Endothelial cell of umbilical vein (primary cell): Measurements from ENCODE around the gene RGS7. TPM values are rescaled to one million over a fixed set of nuclear protein-coding genes. Genes with fewer than 3 reads are reported as not detected.

Source experiments
- BruUV-seq: library from RNA; stranded (reverse); fragments of 400-500 nt; replicated peaks from 2 replicates; lab custom pipeline; 2021; lab: Mats Ljungman, UMichigan
- CTCF ChIA-PET: fragments of 300-600, 350-600 bp; sonication (Branson Sonifier 250); formaldehyde crosslinking; loops from one replicate; lab custom pipeline; 2021; ENCODE audit warnings: antibody characterized with exemption, inconsistent platforms; lab: Charles Lee
- POLR2A ChIA-PET: fragments of 300-600, 350-600 bp; sonication (Branson Sonifier 250); formaldehyde crosslinking; loops from one replicate; lab custom pipeline; 2021; ENCODE audit warnings: antibody characterized with exemption, inconsistent platforms; lab: Charles Lee
- DNase-seq: peaks from one replicate; pipeline ENCODE4 v3.0.0-alpha.2; 2011; ENCODE audit warnings: low read depth, low spot score
- FAIRE-seq: peaks from 2 replicates; lab custom pipeline; 2011; peaks lifted over from hg19 to GRCh38; lab: Jason Lieb, UNC
- H2AFZ ChIP-seq: 2 replicates; pipeline ENCODE4 v1.6.0; 2012; ENCODE audit warnings: low read depth, low read length, control low read depth, inconsistent platforms
- H3K27ac ChIP-seq: 2 replicates; pipeline ENCODE4 v1.5.1; 2011; ENCODE audit warnings: low read depth, mild to moderate bottlenecking, control low read depth, low read length, moderate library complexity; ENCODE audit not compliant: insufficient read depth
- H3K27me3 ChIP-seq, 2 experiments: 2 replicates each; pipeline versions ENCODE4 v1.6.0 to v1.6.1; 2011; ENCODE audit warnings: low read length in 2 of 2, mixed read lengths in 1 of 2; ENCODE audit not compliant: control insufficient read depth in 2 of 2, insufficient read depth in 2 of 2
- H3K36me3 ChIP-seq, 2 experiments: 2 replicates in 1 of 2; 3 replicates in 1 of 2; pipeline ENCODE4 v1.5.1; 2011; ENCODE audit warnings: low read length in 2 of 2, mild to moderate bottlenecking in 1 of 2, moderate library complexity in 1 of 2; ENCODE audit not compliant: control insufficient read depth in 2 of 2, insufficient read depth in 2 of 2; ENCODE audit errors: extremely low read depth in 1 of 2
- H3K4me1 ChIP-seq: 3 replicates; pipeline ENCODE4 v1.5.1; 2011; ENCODE audit warnings: mild to moderate bottlenecking, low read length; ENCODE audit not compliant: control insufficient read depth, insufficient read depth; ENCODE audit errors: extremely low read depth
- H3K4me2 ChIP-seq: 2 replicates; pipeline ENCODE4 v1.6.1; 2011; ENCODE audit warnings: low read length, control low read depth, mixed read lengths; ENCODE audit not compliant: insufficient read depth
- H3K4me3 ChIP-seq, 3 experiments: fragments of 200-600 bp in 1 of 3; sonication (generic), shearing (Covaris generic) in 1 of 3; replicated peaks in 1 of 3; 2 replicates each; pipeline ENCODE4 v1.5.1; 2011 to 2016; ENCODE audit warnings: control low read depth in 3 of 3, low read length in 3 of 3, mild to moderate bottlenecking in 2 of 3, inconsistent platforms in 1 of 3, low read depth in 1 of 3, moderate library complexity in 1 of 3; ENCODE audit not compliant: insufficient read depth in 1 of 3
- H3K79me2 ChIP-seq: 2 replicates; pipeline ENCODE4 v1.6.0; 2012; ENCODE audit warnings: low read length, inconsistent platforms; ENCODE audit not compliant: control insufficient read depth, insufficient read depth
- H3K9ac ChIP-seq: replicated peaks from 2 replicates; pipeline ENCODE3; 2011; ENCODE audit warnings: low read length, control low read depth; ENCODE audit not compliant: insufficient read depth; ENCODE audit errors: extremely low read depth
- H3K9me1 ChIP-seq: replicated peaks from 3 replicates; pipeline ENCODE4 v1.6.0; 2011; ENCODE audit warnings: mild to moderate bottlenecking, low read length; ENCODE audit not compliant: control insufficient read depth, insufficient read depth; ENCODE audit errors: extremely low read depth
- H3K9me3 ChIP-seq: replicated peaks from 2 replicates; pipeline ENCODE4 v1.5.1; 2012; ENCODE audit warnings: low read length, inconsistent platforms; ENCODE audit not compliant: control insufficient read depth, insufficient read depth
- H4K20me1 ChIP-seq: replicated peaks from 2 replicates; pipeline ENCODE3; 2011; ENCODE audit warnings: mild to moderate bottlenecking, low read length; ENCODE audit not compliant: control insufficient read depth, insufficient read depth; ENCODE audit errors: extremely low read depth
- CTCF ChIP-seq, 2 donors: IDR thresholded peaks; 1 replicate in 1 of 2; 2 replicates in 1 of 2; pipeline ENCODE4 v1.5.1; 2011; ENCODE audit warnings: low read length in 2 of 2, mild to moderate bottlenecking in 2 of 2, moderate library complexity in 2 of 2, control low read depth in 1 of 2, inconsistent platforms in 1 of 2, low read depth in 1 of 2; ENCODE audit not compliant: insufficient read depth in 1 of 2; ENCODE audit errors: extremely low read depth in 1 of 2
- JUN ChIP-seq: IDR thresholded peaks from 2 replicates; pipeline ENCODE4 v1.6.1; 2011; ENCODE audit warnings: borderline replicate concordance, low read depth; ENCODE audit not compliant: insufficient read length, insufficient read depth
- MYC ChIP-seq: IDR thresholded peaks from one replicate; pipeline ENCODE4 v1.6.1; 2011; ENCODE audit warnings: mild to moderate bottlenecking, low read depth, low read length
- POLR2A ChIP-seq: IDR thresholded peaks from 2 replicates; pipeline ENCODE4 v1.6.1; 2012; ENCODE audit warnings: low read depth, mild to moderate bottlenecking, control low read depth, low read length
- POLR2AphosphoS5 ChIP-seq: IDR thresholded peaks from 2 replicates; pipeline ENCODE4 v1.6.1; 2012; ENCODE audit warnings: low read depth, mild to moderate bottlenecking, control low read depth, low read length, moderate library complexity; ENCODE audit not compliant: insufficient read depth
- dilution Hi-C: fragments of 300-500 bp; cut with MboI; formaldehyde crosslinking; loops from one replicate; pipeline ENCODE4 v1.15.0; 2019; ENCODE audit warnings: low sequenced_read_pairs; ENCODE audit not compliant: extremely low pct_ligation_motif_present
- intact Hi-C: fragments of 100-400 bp; cut with micrococcal nuclease; formaldehyde crosslinking; loops from one replicate; pipeline ENCODE4 v1.10.0; 2022
- polyA plus RNA-seq, 4 experiments: library from polyadenylated mRNA; depleted of rRNA in 3 of 4; stranded (reverse) in 3 of 4; unstranded in 1 of 4; fragments of >200 nt; gene quantifications; 2 replicates each; pipeline versions ENCODE4 v1.2.1 to v1.2.3, GENCODE V29; 2011 to 2012; ENCODE audit warnings: missing spikeins in 1 of 4
- total RNA-seq: library from RNA; stranded (reverse); gene quantifications from 2 replicates; pipeline ENCODE4 v1.2.3, GENCODE V29; 2021

The RGS7 gene
- total and polyA plus RNA-seq, 2 donors (not counting 3 experiments of a cell fraction or from before 2014, with no cell fraction given) = 0.43 to 0.44 TPM

GRCh38 chr1:241387216-241387615 is 30.2 kb upstream of the RGS7 start:
- no peaks in the 10 kb centered on the region for H4K20me1 ChIP-seq
- dilution Hi-C loops = no loop called here
- H3K9ac ChIP-seq = no peak overlapping the region
- H3K4me1 ChIP-seq = no peaks in the 10 kb centered on the region
- FAIRE-seq = no peak
- H3K4me3 ChIP-seq = no peak overlapping the region
- H3K9me1 ChIP-seq = no peaks in the 10 kb centered on the region
- POLR2A ChIA-PET = no interaction called here
- intact Hi-C loops = no loop called here
- no peak for DNase-seq
- no peaks in the 10 kb centered on the region for H3K27me3 ChIP-seq
- no peak overlapping the region for H3K27ac ChIP-seq
- BruUV-seq = no TSS peak
- no peak for TF ChIP-seq JUN
- H3K4me2 ChIP-seq = no peak overlapping the region
- CTCF ChIA-PET = interaction anchor here (1.1 kb wide), 1 partner anchor 421 kb away, joined by 3 read pairs; no protein-coding TSS in a partner anchor
- H3K36me3 ChIP-seq = no peaks in the 10 kb centered on the region
- no peaks in the 10 kb centered on the region for H3K9me3 ChIP-seq
- H3K79me2 ChIP-seq = no peaks in the 10 kb centered on the region
- no peak overlapping the region for H2AFZ ChIP-seq

- ChIA-PET POLR2A (no interaction called here), CTCF (no interaction called here)
- intact Hi-C loops (no loop called here), dilution Hi-C loops (no loop called here)
- DNase-seq (no peak), FAIRE-seq (no peak)
- Histone ChIP-seq H3K36me3 (no peaks in the 10 kb centered on the region), H3K9ac (no peak overlapping the region), H3K79me2 (no peaks in the 10 kb centered on the region), H2AFZ (no peak overlapping the region), H3K27ac (no peak overlapping the region), H3K9me3 (no peaks in the 10 kb centered on the region), H3K4me3 (no peak overlapping the region), H3K4me2 (no peak overlapping the region), H3K27me3 (no peaks in the 10 kb centered on the region), H3K4me1 (no peaks in the 10 kb centered on the region), H4K20me1 (no peaks in the 10 kb centered on the region), H3K9me1 (no peaks in the 10 kb centered on the region)
- BruUV-seq = no TSS peak
- TF ChIP-seq CTCF (IDR thresholded peaks at IDR 0.05; ENCODE audit: extremely low read depth in 1 of 2, insufficient read depth in 1 of 2, low read depth in 1 of 2, low read length in 2 of 2) (no peak), JUN (no peak), POLR2AphosphoS5 (no peak), MYC (no peak), POLR2A (no peak)
Measured at GRCh38 chr1:241376701-241377100, 19.7 kb upstream of the RGS7 start.
